Measurements from ENCODE around the gene CTTN. TPM values are rescaled to one million over a fixed set of nuclear protein-coding genes. Genes with fewer than 3 reads are reported as not detected.

The CTTN gene
- total RNA-seq, 1 donor from 2014 or later: 313 TPM

DNA sequence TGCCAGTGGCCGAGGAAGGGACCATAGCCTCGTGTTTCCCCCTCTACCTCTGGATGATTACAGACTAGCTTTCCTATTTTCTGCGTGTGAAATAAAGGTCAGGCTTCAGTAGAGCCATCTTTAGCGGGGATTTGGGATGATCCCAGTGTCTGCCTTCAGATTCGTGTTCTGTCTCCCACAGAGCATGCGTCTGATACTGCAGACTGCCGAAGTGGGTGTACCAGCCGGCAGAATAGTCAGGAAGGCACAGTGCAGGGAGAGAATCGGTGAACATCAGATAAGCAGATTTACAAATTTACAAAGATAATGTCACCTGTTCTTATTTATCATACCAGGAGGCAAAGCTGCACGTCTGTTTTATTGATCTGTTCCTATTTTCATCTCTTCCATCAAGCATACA lies 11.1 kb downstream of the CTTN start:
- DNase-seq (ENCODE audit: extremely low spot score, unreplicated experiment): no peak
- no peaks in the 10 kb centered on the region for H3K27me3 Mint-ChIP-seq (ENCODE audit: unreplicated experiment)
- peaks cover 48% of the 10 kb centered on the region for H3K36me3 Mint-ChIP-seq (ENCODE audit: unreplicated experiment)
- no peak overlapping the region for H3K27ac Mint-ChIP-seq (ENCODE audit: unreplicated experiment)
- TF ChIP-seq, protein P1, sequence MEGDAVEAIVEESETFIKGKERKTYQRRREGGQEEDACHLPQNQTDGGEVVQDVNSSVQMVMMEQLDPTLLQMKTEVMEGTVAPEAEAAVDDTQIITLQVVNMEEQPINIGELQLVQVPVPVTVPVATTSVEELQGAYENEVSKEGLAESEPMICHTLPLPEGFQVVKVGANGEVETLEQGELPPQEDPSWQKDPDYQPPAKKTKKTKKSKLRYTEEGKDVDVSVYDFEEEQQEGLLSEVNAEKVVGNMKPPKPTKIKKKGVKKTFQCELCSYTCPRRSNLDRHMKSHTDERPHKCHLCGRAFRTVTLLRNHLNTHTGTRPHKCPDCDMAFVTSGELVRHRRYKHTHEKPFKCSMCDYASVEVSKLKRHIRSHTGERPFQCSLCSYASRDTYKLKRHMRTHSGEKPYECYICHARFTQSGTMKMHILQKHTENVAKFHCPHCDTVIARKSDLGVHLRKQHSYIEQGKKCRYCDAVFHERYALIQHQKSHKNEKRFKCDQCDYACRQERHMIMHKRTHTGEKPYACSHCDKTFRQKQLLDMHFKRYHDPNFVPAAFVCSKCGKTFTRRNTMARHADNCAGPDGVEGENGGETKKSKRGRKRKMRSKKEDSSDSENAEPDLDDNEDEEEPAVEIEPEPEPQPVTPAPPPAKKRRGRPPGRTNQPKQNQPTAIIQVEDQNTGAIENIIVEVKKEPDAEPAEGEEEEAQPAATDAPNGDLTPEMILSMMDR (IDR thresholded peaks at IDR 0.05): no peak
- H3K4me1 Mint-ChIP-seq (ENCODE audit: unreplicated experiment): no peaks in the 10 kb centered on the region
- no peaks in the 10 kb centered on the region for H3K9me3 Mint-ChIP-seq (ENCODE audit: unreplicated experiment)
- H3K4me3 Mint-ChIP-seq (ENCODE audit: unreplicated experiment): no peak overlapping the region

DNA sequence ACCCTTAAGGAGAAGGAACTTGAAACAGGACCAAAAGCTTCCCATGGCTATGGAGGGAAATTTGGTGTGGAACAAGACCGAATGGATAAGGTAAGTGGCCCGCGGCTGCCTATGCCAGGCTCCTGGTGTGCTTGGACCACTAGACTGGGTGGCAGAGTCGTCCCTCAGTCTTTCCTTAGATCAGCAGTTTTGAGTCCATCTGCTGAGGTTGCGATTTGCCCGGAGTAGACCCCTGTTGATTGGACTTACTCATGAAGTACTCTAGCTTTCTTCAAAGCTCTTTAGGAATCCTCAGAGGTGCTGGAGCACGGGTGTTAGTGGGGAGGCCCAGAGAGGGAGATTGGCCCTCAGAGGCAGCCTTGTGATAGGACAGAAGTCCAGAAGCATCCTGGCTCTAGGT lies 11.5 kb downstream of the CTTN start:
- Mint-ChIP-seq H3K9me3 (ENCODE audit: unreplicated experiment) (no peaks in the 10 kb centered on the region), H3K27me3 (ENCODE audit: unreplicated experiment) (no peaks in the 10 kb centered on the region), H3K4me3 (ENCODE audit: unreplicated experiment) (no peak overlapping the region), H3K27ac (ENCODE audit: unreplicated experiment) (no peak overlapping the region), H3K36me3 (ENCODE audit: unreplicated experiment) (peaks cover 50% of the 10 kb centered on the region), H3K4me1 (ENCODE audit: unreplicated experiment) (peaks cover 2% of the 10 kb centered on the region)
- no peak for DNase-seq (ENCODE audit: extremely low spot score, unreplicated experiment)
- TF ChIP-seq, protein P1 (IDR thresholded peaks at IDR 0.05): no peak

DNA sequence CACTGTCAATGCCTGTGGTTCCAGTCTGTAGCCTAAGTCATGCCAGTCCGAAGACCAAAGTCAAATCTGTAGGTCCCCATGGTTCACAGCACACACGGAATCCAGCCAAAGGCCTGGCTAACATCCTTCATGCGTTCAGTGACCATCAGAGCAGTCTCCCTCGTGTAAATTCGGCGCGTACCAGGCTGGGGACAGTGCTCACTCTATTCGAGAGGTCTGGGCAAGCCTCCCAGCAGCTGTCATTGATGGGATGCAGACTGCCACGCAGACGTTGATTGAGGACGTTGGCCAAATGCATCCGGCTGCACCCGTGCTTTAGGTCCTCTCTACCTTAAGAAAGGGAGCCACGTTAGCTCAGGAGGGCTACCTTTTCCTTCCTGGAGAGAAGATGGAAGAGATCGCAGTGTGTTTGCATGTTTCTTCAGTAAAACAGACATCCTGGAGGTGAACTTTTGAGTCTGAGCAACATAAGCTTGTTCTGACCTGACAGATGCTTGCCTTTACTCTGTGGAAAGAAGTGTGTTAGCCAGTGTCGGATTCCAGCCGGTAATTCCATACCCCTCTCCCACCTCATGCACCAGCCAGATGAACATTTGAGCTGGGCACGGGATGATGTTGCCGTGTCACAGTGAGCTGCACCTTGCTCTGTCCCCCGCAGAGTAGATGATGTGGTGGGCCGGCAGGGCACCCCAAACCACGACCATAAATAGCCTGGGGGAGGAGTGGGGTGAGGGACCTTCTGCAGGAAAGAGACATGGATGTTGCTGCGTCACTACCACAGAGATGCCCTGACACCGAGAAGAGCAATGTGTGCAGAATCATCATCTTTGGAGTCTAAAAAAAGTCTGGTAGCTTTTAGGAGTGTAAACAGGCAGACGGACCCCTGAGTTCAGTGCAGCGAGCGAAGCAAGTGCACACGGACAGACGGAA lies 12.2 kb downstream of the CTTN start:
- H3K27ac Mint-ChIP-seq (ENCODE audit: unreplicated experiment): no peak overlapping the region
- H3K4me1 Mint-ChIP-seq (ENCODE audit: unreplicated experiment): peaks cover 9% of the 10 kb centered on the region
- peaks cover 52% of the 10 kb centered on the region for H3K36me3 Mint-ChIP-seq (ENCODE audit: unreplicated experiment)
- H3K27me3 Mint-ChIP-seq (ENCODE audit: unreplicated experiment): no peaks in the 10 kb centered on the region
- no peak for DNase-seq (ENCODE audit: extremely low spot score, unreplicated experiment)
- H3K4me3 Mint-ChIP-seq (ENCODE audit: unreplicated experiment): no peak overlapping the region
- H3K9me3 Mint-ChIP-seq (ENCODE audit: unreplicated experiment): no peaks in the 10 kb centered on the region
- TF ChIP-seq, protein P1 (IDR thresholded peaks at IDR 0.05): no peak

DNA sequence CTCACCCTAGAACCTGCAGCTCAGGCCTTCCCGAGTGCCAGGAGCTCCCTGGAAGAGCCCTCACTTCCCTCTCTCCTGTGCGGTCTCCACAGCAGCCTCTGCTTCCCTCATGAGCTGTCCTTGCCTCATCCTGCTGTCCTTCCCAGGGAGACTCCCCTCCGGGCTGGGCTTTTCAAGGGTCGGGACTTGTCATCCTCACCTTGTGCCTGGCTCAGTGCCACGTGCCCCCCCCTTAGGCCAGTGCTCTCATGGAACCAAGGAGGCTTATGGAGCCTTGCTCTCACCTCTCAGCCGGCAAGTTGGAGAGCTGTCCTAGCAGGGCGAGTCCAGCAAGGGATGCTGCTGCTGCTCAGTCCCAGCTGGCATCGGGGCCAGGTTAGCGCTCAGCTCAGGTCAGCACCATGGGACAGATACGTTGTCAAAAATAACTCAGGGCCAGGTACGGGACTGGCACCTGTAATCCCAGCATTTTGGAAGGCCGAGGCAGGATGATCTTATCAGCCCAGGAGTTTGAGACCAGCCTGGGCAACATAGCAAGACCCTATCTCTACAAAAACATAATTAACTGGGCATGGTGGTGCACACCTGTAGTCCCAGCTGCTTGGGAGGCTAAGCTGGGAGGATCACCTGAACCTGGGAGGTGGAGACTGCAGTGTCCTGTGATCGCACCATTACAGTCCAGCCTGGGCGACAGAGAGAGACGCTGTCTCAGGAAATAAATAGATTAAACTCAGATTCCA lies 13.6 kb downstream of the CTTN start:
- TF ChIP-seq, protein P1 (IDR thresholded peaks at IDR 0.05): no peak
- H3K4me1 Mint-ChIP-seq (ENCODE audit: unreplicated experiment): peaks cover 13% of the 10 kb centered on the region
- no peak for DNase-seq (ENCODE audit: extremely low spot score, unreplicated experiment)
- H3K36me3 Mint-ChIP-seq (ENCODE audit: unreplicated experiment): peaks cover 53% of the 10 kb centered on the region
- H3K27me3 Mint-ChIP-seq (ENCODE audit: unreplicated experiment): no peaks in the 10 kb centered on the region
- no peaks in the 10 kb centered on the region for H3K9me3 Mint-ChIP-seq (ENCODE audit: unreplicated experiment)
- no peak overlapping the region for H3K27ac Mint-ChIP-seq (ENCODE audit: unreplicated experiment)
- no peak overlapping the region for H3K4me3 Mint-ChIP-seq (ENCODE audit: unreplicated experiment)

DNA sequence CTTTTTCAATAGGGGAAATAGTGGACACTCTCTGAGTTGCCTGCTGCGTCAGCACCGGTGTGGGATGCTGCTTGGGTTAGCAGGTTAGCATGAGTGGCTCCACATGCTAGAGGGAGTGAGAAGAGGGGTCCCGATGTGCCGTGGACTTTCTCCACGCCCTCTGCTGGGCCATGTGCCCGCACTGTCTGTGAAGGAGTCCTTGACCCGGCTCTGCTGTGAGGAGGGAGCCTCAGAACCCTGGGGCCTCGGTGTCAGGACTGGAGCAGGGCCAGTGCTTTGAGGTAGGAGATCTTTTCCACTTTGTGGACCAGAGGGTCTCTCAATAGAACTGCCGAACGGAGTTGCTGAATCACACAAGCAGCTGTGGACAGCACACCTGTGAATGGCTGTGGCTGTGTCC lies 14.8 kb downstream of the CTTN start:
- Mint-ChIP-seq H3K4me3 (ENCODE audit: unreplicated experiment) (no peak overlapping the region), H3K27me3 (ENCODE audit: unreplicated experiment) (no peaks in the 10 kb centered on the region), H3K9me3 (ENCODE audit: unreplicated experiment) (no peaks in the 10 kb centered on the region), H3K4me1 (ENCODE audit: unreplicated experiment) (peaks cover 13% of the 10 kb centered on the region), H3K36me3 (ENCODE audit: unreplicated experiment) (peaks cover 48% of the 10 kb centered on the region), H3K27ac (ENCODE audit: unreplicated experiment) (no peak overlapping the region)
- DNase-seq (ENCODE audit: extremely low spot score, unreplicated experiment): no peak
- TF ChIP-seq, protein P1 (IDR thresholded peaks at IDR 0.05): no peak
